MM.1S (cell line): ENCODE results near the gene SPRYD7.
A peak's percentile ranks its signal among the peaks of the same experiment; 100 is the strongest.

Experiments used
- DNase-seq: peaks from one replicate; pipeline ENCODE4 v3.0.0-alpha.2; 2015
- H2AFZ ChIP-seq: fragments of 300-600 bp; sonication (generic); 2 replicates; pipeline ENCODE4 v1.6.0; 2016; ENCODE audit warnings: antibody characterized with exemption, low read length
- H3F3A ChIP-seq: fragments of 300-600 bp; sonication (generic); 2 replicates; pipeline ENCODE4 v1.6.1; 2016; ENCODE audit warnings: mild to moderate bottlenecking, antibody characterized with exemption, low read length, moderate library complexity, mixed read lengths; ENCODE audit not compliant: insufficient read depth
- H3K27ac ChIP-seq: fragments of 300-600 bp; sonication (generic); 2 replicates; pipeline ENCODE4 v1.5.1; 2016; ENCODE audit warnings: mild to moderate bottlenecking, low read length
- H3K27me3 ChIP-seq: fragments of 300-600 bp; sonication (generic); replicated peaks from 2 replicates; pipeline ENCODE4 v1.6.0; 2016; ENCODE audit warnings: low read length; ENCODE audit not compliant: insufficient read depth
- H3K36me3 ChIP-seq: fragments of 300-600 bp; sonication (generic); replicated peaks from 2 replicates; pipeline ENCODE4 v1.6.1; 2016; ENCODE audit warnings: mild to moderate bottlenecking, low read length, mixed read lengths; ENCODE audit not compliant: insufficient read depth
- H3K4me1 ChIP-seq: fragments of 300-600 bp; sonication (generic); 2 replicates; pipeline ENCODE4 v1.6.1; 2016; ENCODE audit warnings: low read length, mixed read lengths
- H3K4me2 ChIP-seq: fragments of 300-600 bp; sonication (generic); 2 replicates; pipeline ENCODE4 v1.6.0; 2016; ENCODE audit warnings: low read depth, low read length
- H3K4me3 ChIP-seq: fragments of 300-600 bp; sonication (generic); 2 replicates; pipeline ENCODE4 v1.5.1; 2016; ENCODE audit warnings: low read length, mixed read lengths
- H3K79me2 ChIP-seq: fragments of 300-600 bp; sonication (generic); 2 replicates; pipeline ENCODE4 v1.6.1; 2016; ENCODE audit warnings: mixed run types, low read length, mixed read lengths
- H3K9ac ChIP-seq: fragments of 300-600 bp; sonication (generic); 2 replicates; pipeline ENCODE4 v1.6.1; 2016; ENCODE audit warnings: low read length, mixed read lengths
- H3K9me2 ChIP-seq: fragments of 300-600 bp; sonication (generic); replicated peaks from 2 replicates; pipeline ENCODE4 v1.6.1; 2016; ENCODE audit warnings: mild to moderate bottlenecking, low read length, mixed read lengths; ENCODE audit not compliant: insufficient read depth
- H3K9me3 ChIP-seq: fragments of 300-600 bp; sonication (generic); replicated peaks from 2 replicates; pipeline ENCODE4 v1.6.1; 2016; ENCODE audit warnings: mild to moderate bottlenecking, low read length, mixed read lengths; ENCODE audit not compliant: insufficient read depth
- H4K20me1 ChIP-seq: fragments of 300-600 bp; sonication (generic); 2 replicates; pipeline ENCODE4 v1.6.1; 2016; ENCODE audit warnings: mild to moderate bottlenecking, low read length, moderate library complexity, mixed read lengths; ENCODE audit not compliant: insufficient read depth
- CTCF ChIP-seq: fragments of 300-600 bp; sonication (generic); IDR thresholded peaks from 2 replicates; pipeline ENCODE4 v1.5.1; 2016; ENCODE audit warnings: antibody characterized with exemption, low read length, mixed read lengths
- EZH2 ChIP-seq: fragments of 300-600 bp; sonication (generic); optimal IDR thresholded peaks from 2 replicates; pipeline ENCODE3; 2017; ENCODE audit warnings: low read depth, mild to moderate bottlenecking, antibody characterized with exemption, low read length, mixed read lengths
- EZH2phosphoT487 ChIP-seq: fragments of 300-600 bp; sonication (generic); IDR thresholded peaks from 2 replicates; pipeline ENCODE4 v1.6.1; 2018; ENCODE audit warnings: antibody characterized with exemption, low read length

SPRYD7 gene

DNA sequence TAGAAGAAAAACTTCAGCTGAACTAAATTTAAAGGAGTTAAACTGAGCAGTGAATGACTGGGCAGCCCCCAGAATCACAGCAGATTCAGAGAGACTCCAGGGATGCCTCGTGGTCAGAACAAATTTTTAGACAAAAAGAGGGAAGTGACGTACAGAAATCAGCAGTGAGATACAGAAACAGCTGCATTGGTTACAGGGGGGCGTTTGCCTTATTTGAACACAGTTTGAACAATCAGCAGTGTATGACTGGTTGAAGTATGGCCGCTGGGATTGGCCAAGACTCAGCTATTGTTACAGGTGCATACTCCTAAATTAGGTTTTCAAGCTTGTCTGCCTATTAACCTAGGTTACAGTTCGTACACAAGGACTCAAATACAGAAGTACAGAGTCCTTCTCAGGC lies 2.2 kb upstream of the SPRYD7 start:
- DNase-seq = no peak
- Histone ChIP-seq H3K27me3 (no peaks in the 10 kb centered on the region), H3K9me2 (no peaks in the 10 kb centered on the region), H4K20me1 (no peaks in the 10 kb centered on the region), H3K9me3 (no peaks in the 10 kb centered on the region), H3K36me3 (no peaks in the 10 kb centered on the region), H3K4me2 (no peak overlapping the region), H3K4me3 (no peak overlapping the region), H3K27ac (no peak overlapping the region), H3K79me2 (no peaks in the 10 kb centered on the region), H3K4me1 (no peaks in the 10 kb centered on the region), H2AFZ (no peak overlapping the region), H3K9ac (no peak overlapping the region), H3F3A (no peaks in the 10 kb centered on the region)
- TF ChIP-seq CTCF (no peak), EZH2phosphoT487 (no peak), EZH2 (no peak)

DNA sequence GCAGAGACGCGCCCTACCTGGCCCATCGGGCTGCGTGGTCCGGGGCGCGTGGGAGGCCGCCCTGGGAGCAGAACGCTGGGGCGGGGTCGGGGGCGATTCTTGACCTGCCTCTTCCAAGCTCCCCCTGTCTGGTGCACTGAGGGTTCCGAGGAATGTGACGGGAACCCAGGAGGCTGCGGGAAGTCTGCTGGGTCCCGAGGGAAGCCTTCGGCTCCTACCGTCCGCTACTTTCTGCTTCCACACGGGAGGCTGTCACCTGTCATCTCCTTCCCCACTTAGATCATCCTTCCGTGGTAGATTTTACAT lies 781 bp upstream of the SPRYD7 start:
- Histone ChIP-seq H3K79me2 (no peaks in the 10 kb centered on the region), H4K20me1 (no peaks in the 10 kb centered on the region), H3K36me3 (no peaks in the 10 kb centered on the region), H3K4me3 (peak overlapping the region; percentile 78), H3K9ac (peak overlapping the region; percentile 37; the same call in 1 of the 2 replicates), H3K4me2 (peak overlapping the region; percentile 66; the same call in 1 of the 2 replicates), H3F3A (no peaks in the 10 kb centered on the region), H3K4me1 (no peaks in the 10 kb centered on the region), H3K9me3 (no peaks in the 10 kb centered on the region), H3K27me3 (no peaks in the 10 kb centered on the region), H2AFZ (peak overlapping the region; percentile 75), H3K9me2 (no peaks in the 10 kb centered on the region), H3K27ac (no peak overlapping the region)
- TF ChIP-seq CTCF (no peak), EZH2 (no peak), EZH2phosphoT487 (no peak)
- no peak for DNase-seq

DNA sequence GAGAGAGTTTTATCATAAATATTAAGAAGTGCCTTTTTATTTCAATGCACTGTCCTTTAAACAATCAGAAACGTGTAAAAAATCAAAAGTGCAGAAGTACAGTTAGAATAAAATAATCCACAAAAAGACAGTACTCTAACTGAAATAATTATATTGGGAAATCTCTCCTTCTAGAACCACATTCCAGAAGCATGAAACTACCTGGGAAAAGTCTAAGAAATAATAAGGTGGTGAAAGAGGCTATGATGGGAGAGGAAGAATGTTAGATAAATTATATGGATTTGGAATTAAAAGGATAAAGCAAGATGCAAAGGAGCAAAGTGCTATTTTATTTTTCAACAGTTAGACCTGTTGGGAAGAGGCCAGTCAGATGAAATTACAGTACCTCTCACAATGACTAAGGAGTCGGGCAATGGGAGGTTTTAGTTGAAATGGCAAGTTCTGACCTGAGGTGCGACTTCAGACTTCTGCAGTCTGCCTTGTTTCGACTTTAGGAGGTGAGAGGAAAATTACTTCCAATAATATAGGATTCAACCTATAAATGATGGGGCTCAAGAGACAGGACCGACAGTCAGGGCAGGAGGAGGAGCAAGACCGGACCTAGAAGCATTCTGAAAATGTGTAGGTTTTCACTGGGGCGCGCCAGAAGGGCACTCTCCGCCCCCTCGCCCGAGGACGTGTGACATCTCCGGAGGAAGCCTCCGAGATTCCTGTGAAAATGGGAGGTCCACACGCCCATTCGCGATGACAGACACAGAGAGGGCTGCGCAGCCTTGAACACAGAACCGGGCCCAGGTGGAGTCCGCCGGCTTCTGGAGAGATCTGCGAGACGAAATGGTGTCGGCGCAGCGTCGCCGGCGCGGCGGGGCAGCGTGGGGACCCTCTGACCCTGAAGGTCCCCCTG lies 717 bp downstream of the SPRYD7 start:
- peak overlapping the region; percentile 52; the same call in 1 of the 2 replicates for H3K4me2 ChIP-seq
- H3K4me3 ChIP-seq = peak overlapping the region; percentile 77
- DNase-seq = peak; percentile 45
- no peaks in the 10 kb centered on the region for H3K4me1 ChIP-seq
- peak overlapping the region; percentile 32; the same call in 1 of the 2 replicates for H3K27ac ChIP-seq
- H3K9me2 ChIP-seq = no peaks in the 10 kb centered on the region
- H3K27me3 ChIP-seq = no peaks in the 10 kb centered on the region
- no peaks in the 10 kb centered on the region for H3K79me2 ChIP-seq
- H3K9me3 ChIP-seq = no peaks in the 10 kb centered on the region
- no peaks in the 10 kb centered on the region for H3F3A ChIP-seq
- no peaks in the 10 kb centered on the region for H4K20me1 ChIP-seq
- TF ChIP-seq EZH2 = no peak
- TF ChIP-seq EZH2phosphoT487 = no peak
- TF ChIP-seq CTCF = no peak
- no peaks in the 10 kb centered on the region for H3K36me3 ChIP-seq
- H2AFZ ChIP-seq = peak overlapping the region; percentile 72
- H3K9ac ChIP-seq = peak overlapping the region; percentile 65
